Suppressor macrophage treated with lipopolysaccharide for 1 hour (primary cell): ENCODE measurements around the gene RFLNA.

Source experiments
- DNase-seq, 3 donors: peaks; one replicate each; pipeline ENCODE4 v3.0.0-alpha.2; 2020 to 2022

The RFLNA gene

GRCh38 chr12:124361074-124361970, 66.4 kb downstream of the RFLNA start:
- DNase-seq, result peak; percentile 33 to 54 (median 43)

GRCh38 chr12:124361996-124362395, 67.1 kb downstream of the RFLNA start:
- DNase-seq, result no peak

- DNase-seq, result no peak
Measured at GRCh38 chr12:124363353-124363965, 68.6 kb downstream of the RFLNA start.

GRCh38 chr12:124364543-124364942, 69.7 kb downstream of the RFLNA start:
- DNase-seq, result no peak
